GM12892 (cell line): Measurements from ENCODE around the gene TEKT5.

Experiments
- POLR2A ChIP-seq: IDR thresholded peaks from 2 replicates; pipeline ENCODE4 v1.6.1; 2011; ENCODE audit warnings: low read depth, low read length, control low read depth
- POLR2AphosphoS5 ChIP-seq: IDR thresholded peaks from 2 replicates; pipeline ENCODE4 v1.6.1; 2011; ENCODE audit warnings: low read depth, low read length, control low read depth
- TAF1 ChIP-seq: IDR thresholded peaks from 2 replicates; pipeline ENCODE4 v1.6.1; 2011; ENCODE audit warnings: low read depth, mild to moderate bottlenecking, control low read depth, low read length, borderline replicate concordance

GRCh38 chr16:10694306-10694705 is 424 bp downstream of the TEKT5 start:
- no peak for TF ChIP-seq POLR2A
- no peak for TF ChIP-seq POLR2AphosphoS5
- no peak for TF ChIP-seq TAF1
